Suprapubic skin (tissue), 3 donors: ENCODE measurements around the gene MMP2.

Experiments
- CTCF ChIP-seq, 2 donors: fragments of 200-600 bp in 1 of 2; fragments of 450-650 bp in 1 of 2; sonication (generic) in 1 of 2; IDR thresholded peaks; one replicate each; pipeline ENCODE4 v1.5.1; 2016 to 2019; ENCODE audit warnings: antibody characterized with exemption in 2 of 2, mild to moderate bottlenecking in 1 of 2, moderate library complexity in 1 of 2
- POLR2A ChIP-seq, 2 donors: fragments of 450-650 bp; IDR thresholded peaks; one replicate each; pipeline ENCODE4 v1.6.1; 2017; ENCODE audit warnings: antibody characterized with exemption in 2 of 2, mild to moderate bottlenecking in 2 of 2, moderate library complexity in 2 of 2

- TF ChIP-seq POLR2A (IDR thresholded peaks at IDR 0.05) (no peak), CTCF (IDR thresholded peaks at IDR 0.05) (no peak)
Measured at GRCh38 chr16:55527885-55528284, 48.9 kb downstream of the MMP2 start.
